Measurements from ENCODE around the gene CFAP210. TPM values are rescaled to one million over a fixed set of nuclear protein-coding genes. Genes with fewer than 3 reads are reported as not detected.

Gene CFAP210
- total and polyA plus RNA-seq, 2 experiments from 2014 or later = 3.7 TPM; not detected in 1

DNA sequence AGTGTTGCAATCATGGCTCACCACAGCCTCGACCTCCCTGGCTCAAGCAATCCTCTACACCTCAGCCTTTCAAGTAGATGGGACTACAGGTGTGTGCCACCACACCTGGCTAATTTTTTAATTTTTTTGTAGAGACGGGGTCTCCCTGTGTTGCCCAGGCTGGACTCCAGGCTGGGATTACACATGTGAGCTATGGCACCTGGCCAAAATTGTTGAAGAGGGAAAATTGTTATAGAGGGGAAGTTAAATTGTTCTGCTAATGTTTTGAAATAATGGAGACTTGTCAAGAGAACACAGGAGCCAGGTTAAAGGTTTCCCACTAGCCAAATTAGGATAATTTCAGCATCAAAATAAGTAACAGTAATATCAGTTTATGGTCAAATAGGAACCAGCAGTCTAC lies 84.9 kb downstream of the CFAP210 start (continued):
- no peak for TF ChIP-seq STAT1 (IDR thresholded peaks at IDR 0.05; ENCODE audit: unreplicated experiment)
- no peak for TF ChIP-seq NANOG (IDR thresholded peaks at IDR 0.05; ENCODE audit: borderline replicate concordance)
- TF ChIP-seq, protein P1, sequence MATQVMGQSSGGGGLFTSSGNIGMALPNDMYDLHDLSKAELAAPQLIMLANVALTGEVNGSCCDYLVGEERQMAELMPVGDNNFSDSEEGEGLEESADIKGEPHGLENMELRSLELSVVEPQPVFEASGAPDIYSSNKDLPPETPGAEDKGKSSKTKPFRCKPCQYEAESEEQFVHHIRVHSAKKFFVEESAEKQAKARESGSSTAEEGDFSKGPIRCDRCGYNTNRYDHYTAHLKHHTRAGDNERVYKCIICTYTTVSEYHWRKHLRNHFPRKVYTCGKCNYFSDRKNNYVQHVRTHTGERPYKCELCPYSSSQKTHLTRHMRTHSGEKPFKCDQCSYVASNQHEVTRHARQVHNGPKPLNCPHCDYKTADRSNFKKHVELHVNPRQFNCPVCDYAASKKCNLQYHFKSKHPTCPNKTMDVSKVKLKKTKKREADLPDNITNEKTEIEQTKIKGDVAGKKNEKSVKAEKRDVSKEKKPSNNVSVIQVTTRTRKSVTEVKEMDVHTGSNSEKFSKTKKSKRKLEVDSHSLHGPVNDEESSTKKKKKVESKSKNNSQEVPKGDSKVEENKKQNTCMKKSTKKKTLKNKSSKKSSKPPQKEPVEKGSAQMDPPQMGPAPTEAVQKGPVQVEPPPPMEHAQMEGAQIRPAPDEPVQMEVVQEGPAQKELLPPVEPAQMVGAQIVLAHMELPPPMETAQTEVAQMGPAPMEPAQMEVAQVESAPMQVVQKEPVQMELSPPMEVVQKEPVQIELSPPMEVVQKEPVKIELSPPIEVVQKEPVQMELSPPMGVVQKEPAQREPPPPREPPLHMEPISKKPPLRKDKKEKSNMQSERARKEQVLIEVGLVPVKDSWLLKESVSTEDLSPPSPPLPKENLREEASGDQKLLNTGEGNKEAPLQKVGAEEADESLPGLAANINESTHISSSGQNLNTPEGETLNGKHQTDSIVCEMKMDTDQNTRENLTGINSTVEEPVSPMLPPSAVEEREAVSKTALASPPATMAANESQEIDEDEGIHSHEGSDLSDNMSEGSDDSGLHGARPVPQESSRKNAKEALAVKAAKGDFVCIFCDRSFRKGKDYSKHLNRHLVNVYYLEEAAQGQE (IDR thresholded peaks at IDR 0.05; ENCODE audit: unreplicated experiment) = no peak
- TF ChIP-seq EZH2 (IDR thresholded peaks at IDR 0.05; ENCODE audit: low read depth, unreplicated experiment) = no peak
- TF ChIP-seq, protein P2, sequence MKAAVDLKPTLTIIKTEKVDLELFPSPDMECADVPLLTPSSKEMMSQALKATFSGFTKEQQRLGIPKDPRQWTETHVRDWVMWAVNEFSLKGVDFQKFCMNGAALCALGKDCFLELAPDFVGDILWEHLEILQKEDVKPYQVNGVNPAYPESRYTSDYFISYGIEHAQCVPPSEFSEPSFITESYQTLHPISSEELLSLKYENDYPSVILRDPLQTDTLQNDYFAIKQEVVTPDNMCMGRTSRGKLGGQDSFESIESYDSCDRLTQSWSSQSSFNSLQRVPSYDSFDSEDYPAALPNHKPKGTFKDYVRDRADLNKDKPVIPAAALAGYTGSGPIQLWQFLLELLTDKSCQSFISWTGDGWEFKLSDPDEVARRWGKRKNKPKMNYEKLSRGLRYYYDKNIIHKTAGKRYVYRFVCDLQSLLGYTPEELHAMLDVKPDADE (IDR thresholded peaks at IDR 0.05) = no peak

DNA sequence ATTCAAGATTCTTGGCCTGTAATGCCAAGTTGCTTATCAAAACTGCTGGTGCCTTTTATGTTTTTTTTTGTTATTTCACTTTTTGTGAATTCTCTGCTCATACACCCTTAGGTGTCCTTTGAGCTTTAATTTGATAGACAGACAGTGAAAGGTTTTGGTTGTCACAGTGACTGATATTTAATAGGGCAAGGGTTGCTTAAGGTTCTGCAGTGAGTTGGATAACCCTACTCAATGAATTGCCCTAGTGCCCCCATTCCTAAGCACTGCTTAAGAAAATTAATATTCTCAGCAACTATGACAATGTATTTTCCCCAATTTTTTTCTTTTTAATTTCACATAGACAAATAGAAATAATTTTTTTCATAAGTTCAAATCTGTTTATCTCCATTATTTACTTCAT lies 94.6 kb downstream of the CFAP210 start:
- no peak overlapping the region for H3K4me3 Mint-ChIP-seq
- no peaks in the 10 kb centered on the region; the same call in 2 of the 3 replicates for H3K4me1 Mint-ChIP-seq
- no peaks in the 10 kb centered on the region for H3K27me3 ChIP-seq (ENCODE audit: insufficient read depth)
- peaks cover 27% of the 10 kb centered on the region for H4K20me1 ChIP-seq (replicated peaks; ENCODE audit: insufficient read depth)
- H3K27ac Mint-ChIP-seq = no peak overlapping the region
- H3K9me3 Mint-ChIP-seq = no peaks in the 10 kb centered on the region; the same call in 2 of the 3 replicates
- H3F3A ChIP-seq (replicated peaks; ENCODE audit: low read depth) = no peaks in the 10 kb centered on the region
- H3K36me3 Mint-ChIP-seq (ENCODE audit: low read depth) = peaks cover 11% of the 10 kb centered on the region
- no peak overlapping the region for H3K27ac ChIP-seq (ENCODE audit: low read depth)
- no peak for ATAC-seq
- no peaks in the 10 kb centered on the region for H3K36me3 ChIP-seq (ENCODE audit: insufficient read depth)
- H3K9me2 ChIP-seq (ENCODE audit: insufficient read depth) = no peaks in the 10 kb centered on the region
- no peak overlapping the region for H3K4me2 ChIP-seq
- H3K27me3 Mint-ChIP-seq (ENCODE audit: insufficient read depth, low read depth, poor library complexity) = no peaks in the 10 kb centered on the region
- H3K4me1 ChIP-seq (ENCODE audit: insufficient read depth) = no peaks in the 10 kb centered on the region
- H3K79me2 ChIP-seq (replicated peaks; ENCODE audit: insufficient read depth) = peaks cover 97% of the 10 kb centered on the region
- DNase-seq (ENCODE audit: low spot score) = no peak
- no peak overlapping the region for H2AFZ ChIP-seq
- no peak overlapping the region for H3K4me3 ChIP-seq
- TF ChIP-seq NANOG (IDR thresholded peaks at IDR 0.05; ENCODE audit: borderline replicate concordance) = no peak
- TF ChIP-seq, protein P3, sequence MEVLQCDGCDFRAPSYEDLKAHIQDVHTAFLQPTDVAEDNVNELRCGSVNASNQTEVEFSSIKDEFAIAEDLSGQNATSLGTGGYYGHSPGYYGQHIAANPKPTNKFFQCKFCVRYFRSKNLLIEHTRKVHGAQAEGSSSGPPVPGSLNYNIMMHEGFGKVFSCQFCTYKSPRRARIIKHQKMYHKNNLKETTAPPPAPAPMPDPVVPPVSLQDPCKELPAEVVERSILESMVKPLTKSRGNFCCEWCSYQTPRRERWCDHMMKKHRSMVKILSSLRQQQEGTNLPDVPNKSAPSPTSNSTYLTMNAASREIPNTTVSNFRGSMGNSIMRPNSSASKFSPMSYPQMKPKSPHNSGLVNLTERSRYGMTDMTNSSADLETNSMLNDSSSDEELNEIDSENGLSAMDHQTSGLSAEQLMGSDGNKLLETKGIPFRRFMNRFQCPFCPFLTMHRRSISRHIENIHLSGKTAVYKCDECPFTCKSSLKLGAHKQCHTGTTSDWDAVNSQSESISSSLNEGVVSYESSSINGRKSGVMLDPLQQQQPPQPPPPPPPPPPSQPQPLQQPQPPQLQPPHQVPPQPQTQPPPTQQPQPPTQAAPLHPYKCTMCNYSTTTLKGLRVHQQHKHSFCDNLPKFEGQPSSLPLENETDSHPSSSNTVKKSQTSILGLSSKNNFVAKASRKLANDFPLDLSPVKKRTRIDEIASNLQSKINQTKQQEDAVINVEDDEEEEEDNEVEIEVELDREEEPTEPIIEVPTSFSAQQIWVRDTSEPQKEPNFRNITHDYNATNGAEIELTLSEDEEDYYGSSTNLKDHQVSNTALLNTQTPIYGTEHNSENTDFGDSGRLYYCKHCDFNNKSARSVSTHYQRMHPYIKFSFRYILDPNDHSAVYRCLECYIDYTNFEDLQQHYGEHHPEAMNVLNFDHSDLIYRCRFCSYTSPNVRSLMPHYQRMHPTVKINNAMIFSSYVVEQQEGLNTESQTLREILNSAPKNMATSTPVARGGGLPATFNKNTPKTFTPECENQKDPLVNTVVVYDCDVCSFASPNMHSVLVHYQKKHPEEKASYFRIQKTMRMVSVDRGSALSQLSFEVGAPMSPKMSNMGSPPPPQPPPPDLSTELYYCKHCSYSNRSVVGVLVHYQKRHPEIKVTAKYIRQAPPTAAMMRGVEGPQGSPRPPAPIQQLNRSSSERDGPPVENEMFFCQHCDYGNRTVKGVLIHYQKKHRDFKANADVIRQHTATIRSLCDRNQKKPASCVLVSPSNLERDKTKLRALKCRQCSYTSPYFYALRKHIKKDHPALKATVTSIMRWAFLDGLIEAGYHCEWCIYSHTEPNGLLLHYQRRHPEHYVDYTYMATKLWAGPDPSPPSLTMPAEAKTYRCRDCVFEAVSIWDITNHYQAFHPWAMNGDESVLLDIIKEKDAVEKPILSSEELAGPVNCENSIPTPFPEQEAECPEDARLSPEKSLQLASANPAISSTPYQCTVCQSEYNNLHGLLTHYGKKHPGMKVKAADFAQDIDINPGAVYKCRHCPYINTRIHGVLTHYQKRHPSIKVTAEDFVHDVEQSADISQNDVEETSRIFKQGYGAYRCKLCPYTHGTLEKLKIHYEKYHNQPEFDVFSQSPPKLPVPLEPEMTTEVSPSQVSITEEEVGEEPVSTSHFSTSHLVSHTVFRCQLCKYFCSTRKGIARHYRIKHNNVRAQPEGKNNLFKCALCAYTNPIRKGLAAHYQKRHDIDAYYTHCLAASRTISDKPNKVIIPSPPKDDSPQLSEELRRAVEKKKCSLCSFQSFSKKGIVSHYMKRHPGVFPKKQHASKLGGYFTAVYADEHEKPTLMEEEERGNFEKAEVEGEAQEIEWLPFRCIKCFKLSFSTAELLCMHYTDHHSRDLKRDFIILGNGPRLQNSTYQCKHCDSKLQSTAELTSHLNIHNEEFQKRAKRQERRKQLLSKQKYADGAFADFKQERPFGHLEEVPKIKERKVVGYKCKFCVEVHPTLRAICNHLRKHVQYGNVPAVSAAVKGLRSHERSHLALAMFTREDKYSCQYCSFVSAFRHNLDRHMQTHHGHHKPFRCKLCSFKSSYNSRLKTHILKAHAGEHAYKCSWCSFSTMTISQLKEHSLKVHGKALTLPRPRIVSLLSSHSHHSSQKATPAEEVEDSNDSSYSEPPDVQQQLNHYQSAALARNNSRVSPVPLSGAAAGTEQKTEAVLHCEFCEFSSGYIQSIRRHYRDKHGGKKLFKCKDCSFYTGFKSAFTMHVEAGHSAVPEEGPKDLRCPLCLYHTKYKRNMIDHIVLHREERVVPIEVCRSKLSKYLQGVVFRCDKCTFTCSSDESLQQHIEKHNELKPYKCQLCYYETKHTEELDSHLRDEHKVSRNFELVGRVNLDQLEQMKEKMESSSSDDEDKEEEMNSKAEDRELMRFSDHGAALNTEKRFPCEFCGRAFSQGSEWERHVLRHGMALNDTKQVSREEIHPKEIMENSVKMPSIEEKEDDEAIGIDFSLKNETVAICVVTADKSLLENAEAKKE (CRISPR knock-in tag; IDR thresholded peaks at IDR 0.05) = no peak
- TF ChIP-seq, protein P2 (IDR thresholded peaks at IDR 0.05) = no peak
- TF ChIP-seq, protein P1 (IDR thresholded peaks at IDR 0.05; ENCODE audit: unreplicated experiment) = no peak
- no peak for TF ChIP-seq EZH2phosphoT487 (IDR thresholded peaks at IDR 0.05; ENCODE audit: unreplicated experiment)
